ENCODE results near the gene PCDHGB3. TPM values are rescaled to one million over a fixed set of nuclear protein-coding genes. Genes with fewer than 3 reads are reported as not detected.
"Not testable (repeated sequence)": the region's sequence is repeated elsewhere in the genome, so short reads cannot be mapped to it uniquely, and the experiment has no call there.

The PCDHGB3 gene
- total and polyA plus RNA-seq, 2 donors (not counting 1 experiment from before 2014, with no cell fraction given) = 2.9 to 5.8 TPM

GRCh38 chr5:141343242-141343952 lies 26.6 kb upstream of the PCDHGB3 start, which contains the start of gene PCDHGA3:
Gene PCDHGA3, plus strand, starts transcription at chr5:141343829. Its CDS starts 205 bp downstream, at chr5:141344034.
- Histone ChIP-seq H3K27me3 (ENCODE audit: control insufficient read depth, insufficient read depth, low read length) (peaks cover 11% of the 10 kb centered on the region), H2AFZ (ENCODE audit: low read length) (no peak within 1 kb of the TSS), H3K4me3 (replicated peaks in 1 of 4; ENCODE audit: control extremely low read depth in 1 of 4, insufficient read depth in 1 of 4, low read depth in 3 of 4, low read length in 4 of 4) (peak within 1 kb of the TSS in 2 of 4 experiments; percentile 44 to 54), H3K36me3 (ENCODE audit: control insufficient read depth, insufficient read depth, low read length) (no peaks in the 10 kb centered on the region), H3K4me2 (ENCODE audit: extremely low read depth, insufficient read depth, low read length) (no peak within 1 kb of the TSS), H3K4me1 (ENCODE audit: control insufficient read depth, extremely low read depth, insufficient read depth, low read length) (no peaks in the 10 kb centered on the region), H3K27ac (ENCODE audit: insufficient read depth, low read length) (no peak within 1 kb of the TSS), H3K79me2 (ENCODE audit: control insufficient read depth, insufficient read depth, low read length) (no peaks in the 10 kb centered on the region), H3K9ac (ENCODE audit: insufficient read depth, low read length) (no peak within 1 kb of the TSS), H3K9me3 (ENCODE audit: control insufficient read depth, insufficient read depth, low read depth, low read length) (peaks cover 2% of the 10 kb centered on the region), H4K20me1 (ENCODE audit: control insufficient read depth, extremely low read depth, insufficient read depth, low read length) (no peaks in the 10 kb centered on the region)
- DNase-seq (ENCODE audit: low read depth in 2 of 2) = peak; percentile 65 to 73
- TF ChIP-seq CTCF (conservative IDR thresholded peaks at IDR 0.05 in 1 of 2, IDR thresholded peaks at IDR 0.05 in 1 of 2; ENCODE audit: low read depth in 1 of 2, low read length in 2 of 2) = peak; percentile 38 to 54
- TF ChIP-seq EZH2 (IDR thresholded peaks at IDR 0.05; ENCODE audit: low read length, missing control alignments) = no peak

- TF ChIP-seq CTCF (conservative IDR thresholded peaks at IDR 0.05 in 1 of 2, IDR thresholded peaks at IDR 0.05 in 1 of 2; ENCODE audit: low read depth in 1 of 2, low read length in 2 of 2) (no peak), EZH2 (IDR thresholded peaks at IDR 0.05; ENCODE audit: low read length, missing control alignments) (no peak)
- no peak overlapping the region for H3K4me2 ChIP-seq (ENCODE audit: extremely low read depth, insufficient read depth, low read length)
These were observed 26.0 kb upstream of the PCDHGB3 start for GRCh38 chr5:141343953-141344463.

DNA sequence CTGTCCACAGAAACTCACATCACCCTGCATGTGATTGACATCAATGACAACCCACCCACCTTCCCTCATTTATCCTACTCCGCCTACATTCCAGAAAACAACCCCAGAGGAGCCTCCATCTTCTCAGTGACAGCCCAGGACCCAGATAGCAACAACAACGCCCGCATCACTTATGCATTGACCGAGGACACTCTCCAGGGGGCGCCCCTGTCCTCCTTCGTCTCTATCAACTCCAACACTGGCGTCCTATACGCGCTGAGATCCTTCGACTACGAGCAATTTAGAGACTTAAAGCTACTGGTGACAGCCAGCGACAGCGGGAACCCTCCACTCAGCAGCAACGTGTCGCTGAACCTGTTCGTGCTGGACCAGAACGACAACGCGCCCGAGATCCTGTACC lies 24.7 kb upstream of the PCDHGB3 start:
- Histone ChIP-seq H3K4me1 (ENCODE audit: control insufficient read depth, extremely low read depth, insufficient read depth, low read length) (no peaks in the 10 kb centered on the region), H3K4me3 (replicated peaks in 1 of 4; ENCODE audit: control extremely low read depth in 1 of 4, insufficient read depth in 1 of 4, low read depth in 3 of 4, low read length in 4 of 4) (no peak overlapping the region), H3K79me2 (ENCODE audit: control insufficient read depth, insufficient read depth, low read length) (no peaks in the 10 kb centered on the region), H3K9ac (ENCODE audit: insufficient read depth, low read length) (no peak overlapping the region), H3K9me3 (ENCODE audit: control insufficient read depth, insufficient read depth, low read depth, low read length) (no peaks in the 10 kb centered on the region), H3K27ac (ENCODE audit: insufficient read depth, low read length) (no peak overlapping the region), H3K27me3 (ENCODE audit: control insufficient read depth, insufficient read depth, low read length) (peaks cover 7% of the 10 kb centered on the region), H2AFZ (ENCODE audit: low read length) (no peak overlapping the region), H4K20me1 (ENCODE audit: control insufficient read depth, extremely low read depth, insufficient read depth, low read length) (no peaks in the 10 kb centered on the region), H3K36me3 (ENCODE audit: control insufficient read depth, insufficient read depth, low read length) (no peaks in the 10 kb centered on the region), H3K4me2 (ENCODE audit: extremely low read depth, insufficient read depth, low read length) (no peak overlapping the region)
- no peak for DNase-seq (ENCODE audit: low read depth in 2 of 2)
- TF ChIP-seq EZH2 (IDR thresholded peaks at IDR 0.05; ENCODE audit: low read length, missing control alignments) = no peak

More at GRCh38 chr5:141343953-141344463, 26.0 kb upstream of the PCDHGB3 start:
- H3K79me2 ChIP-seq (ENCODE audit: control insufficient read depth, insufficient read depth, low read length) = no peaks in the 10 kb centered on the region
- no peaks in the 10 kb centered on the region for H4K20me1 ChIP-seq (ENCODE audit: control insufficient read depth, extremely low read depth, insufficient read depth, low read length)
- H3K4me3 ChIP-seq (replicated peaks in 1 of 4; ENCODE audit: control extremely low read depth in 1 of 4, insufficient read depth in 1 of 4, low read depth in 3 of 4, low read length in 4 of 4) = peak overlapping the region in 2 of 4 experiments; percentile 44 to 54
- H2AFZ ChIP-seq (ENCODE audit: low read length) = no peak overlapping the region
- H3K9ac ChIP-seq (ENCODE audit: insufficient read depth, low read length) = no peak overlapping the region
- no peak overlapping the region for H3K27ac ChIP-seq (ENCODE audit: insufficient read depth, low read length)
- H3K9me3 ChIP-seq (ENCODE audit: control insufficient read depth, insufficient read depth, low read depth, low read length) = peaks cover 2% of the 10 kb centered on the region
- H3K27me3 ChIP-seq (ENCODE audit: control insufficient read depth, insufficient read depth, low read length) = peaks cover 11% of the 10 kb centered on the region
- H3K36me3 ChIP-seq (ENCODE audit: control insufficient read depth, insufficient read depth, low read length) = no peaks in the 10 kb centered on the region
- no peak for DNase-seq (ENCODE audit: low read depth in 2 of 2)
- H3K4me1 ChIP-seq (ENCODE audit: control insufficient read depth, extremely low read depth, insufficient read depth, low read length) = no peaks in the 10 kb centered on the region

DNA sequence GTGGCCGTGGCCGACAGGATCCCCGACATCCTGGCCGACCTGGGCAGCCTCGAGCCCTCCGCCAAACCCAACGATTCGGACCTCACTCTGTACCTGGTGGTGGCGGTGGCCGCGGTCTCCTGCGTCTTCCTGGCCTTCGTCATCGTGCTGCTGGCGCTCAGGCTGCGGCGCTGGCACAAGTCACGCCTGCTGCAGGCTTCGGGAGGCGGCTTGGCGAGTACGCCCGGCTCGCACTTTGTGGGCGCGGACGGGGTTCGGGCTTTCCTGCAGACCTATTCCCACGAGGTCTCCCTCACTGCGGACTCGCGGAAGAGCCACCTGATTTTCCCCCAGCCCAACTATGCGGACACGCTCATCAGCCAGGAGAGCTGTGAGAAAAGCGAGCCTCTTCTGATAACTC lies 24.0 kb upstream of the PCDHGB3 start:
- not testable (repeated sequence) for H3K36me3 ChIP-seq (ENCODE audit: control insufficient read depth, insufficient read depth, low read length); H3K4me1 ChIP-seq (ENCODE audit: control insufficient read depth, extremely low read depth, insufficient read depth, low read length); DNase-seq (ENCODE audit: low read depth in 2 of 2); H3K27ac ChIP-seq (ENCODE audit: insufficient read depth, low read length); H4K20me1 ChIP-seq (ENCODE audit: control insufficient read depth, extremely low read depth, insufficient read depth, low read length); H3K9ac ChIP-seq (ENCODE audit: insufficient read depth, low read length); H3K79me2 ChIP-seq (ENCODE audit: control insufficient read depth, insufficient read depth, low read length); H3K4me3 ChIP-seq (replicated peaks in 1 of 4; ENCODE audit: control extremely low read depth in 1 of 4, insufficient read depth in 1 of 4, low read depth in 3 of 4, low read length in 4 of 4); H2AFZ ChIP-seq (ENCODE audit: low read length); H3K4me2 ChIP-seq (ENCODE audit: extremely low read depth, insufficient read depth, low read length); H3K9me3 ChIP-seq (ENCODE audit: control insufficient read depth, insufficient read depth, low read depth, low read length)
- H3K27me3 ChIP-seq (ENCODE audit: control insufficient read depth, insufficient read depth, low read length) = peaks cover 10% of the 10 kb centered on the region

Measured in fibroblast of lung (primary cell).